SK-N-SH (cell line): ENCODE data around the gene TPRG1. TPM values are rescaled to one million over a fixed set of nuclear protein-coding genes. Genes with fewer than 3 reads are reported as not detected.

Experiments used
- CTCF ChIA-PET: fragments of 300-600, 350-600 bp; formaldehyde crosslinking; extraction: SDS; loops from one replicate; lab custom pipeline; 2021; lab: Yijun Ruan, JAX
- POLR2A ChIA-PET: fragments of 350-600 bp; sonication (Branson Sonifier 250); formaldehyde crosslinking; extraction: SDS; loops from one replicate; lab custom pipeline; 2020; ENCODE audit warnings: antibody characterized with exemption, inconsistent platforms; lab: Yijun Ruan, JAX
- DNase-seq: peaks from one replicate; pipeline ENCODE4 v3.0.0; 2012
- H2AFZ ChIP-seq: fragments of 200-600 bp; sonication (generic); 2 replicates; pipeline ENCODE4 v1.8.1; 2016; ENCODE audit warnings: antibody characterized with exemption, mild to moderate bottlenecking, low read depth
- H3F3A ChIP-seq: fragments of 200-600 bp; sonication (generic); replicated peaks from 2 replicates; pipeline ENCODE3; 2016; ENCODE audit warnings: antibody characterized with exemption, mild to moderate bottlenecking; ENCODE audit not compliant: insufficient read depth
- H3K27ac ChIP-seq, 2 experiments: fragments of 200-500 bp in 1 of 2; fragments of 200-600 bp in 1 of 2; sonication (Bioruptor generic) in 1 of 2; sonication (generic), shearing (Covaris generic) in 1 of 2; 2 replicates each; pipeline versions ENCODE4 v1.5.1 to v1.6.1; 2014 to 2016; ENCODE audit warnings: low read depth in 2 of 2, inconsistent platforms in 1 of 2, low read length in 1 of 2, mild to moderate bottlenecking in 1 of 2, mixed read lengths in 1 of 2
- H3K27me3 ChIP-seq: fragments of 200-600 bp; sonication (generic), shearing (Covaris generic); 2 replicates; pipeline ENCODE4 v1.6.1; 2016; ENCODE audit warnings: mixed run types; ENCODE audit not compliant: insufficient read depth
- H3K36me3 ChIP-seq, 2 experiments: fragments of 200-500 bp in 1 of 2; fragments of 200-600 bp in 1 of 2; sonication (Bioruptor generic) in 1 of 2; sonication (generic) in 1 of 2; replicated peaks in 1 of 2; 2 replicates each; pipeline versions ENCODE3 to v1.5.1; 2014 to 2016; ENCODE audit warnings: low read length in 1 of 2, mild to moderate bottlenecking in 1 of 2; ENCODE audit not compliant: insufficient read depth in 2 of 2, control insufficient read depth in 1 of 2
- H3K4me1 ChIP-seq, 2 experiments: fragments of 200-500 bp in 1 of 2; fragments of 200-600 bp in 1 of 2; sonication (Bioruptor generic) in 1 of 2; sonication (generic), shearing (Covaris generic) in 1 of 2; 2 replicates each; pipeline versions ENCODE4 v1.5.1 to v1.6.1; 2014 to 2016; ENCODE audit warnings: low read depth in 1 of 2, low read length in 1 of 2, mixed run types in 1 of 2; ENCODE audit not compliant: insufficient read depth in 2 of 2, control insufficient read depth in 1 of 2
- H3K4me2 ChIP-seq: fragments of 200-600 bp; sonication (generic), shearing (Covaris generic); 2 replicates; pipeline ENCODE4 v1.6.1; 2017; ENCODE audit warnings: mixed run types
- H3K4me3 ChIP-seq, 2 experiments: fragments of 200-500 bp in 1 of 2; fragments of 200-600 bp in 1 of 2; sonication (Bioruptor generic) in 1 of 2; sonication (generic), shearing (Covaris generic) in 1 of 2; 2 replicates each; pipeline versions ENCODE4 v1.5.1 to v1.8.1; 2014 to 2016; ENCODE audit warnings: low read depth in 2 of 2, inconsistent platforms in 1 of 2, low read length in 1 of 2, mild to moderate bottlenecking in 1 of 2, mixed read lengths in 1 of 2, moderate library complexity in 1 of 2
- H3K79me2 ChIP-seq: fragments of 200-600 bp; sonication (generic); 2 replicates; pipeline ENCODE4 v1.8.1; 2017; ENCODE audit warnings: mild to moderate bottlenecking; ENCODE audit not compliant: insufficient read depth
- H3K9ac ChIP-seq: fragments of 200-600 bp; sonication (generic); 2 replicates; pipeline ENCODE4 v1.6.1; 2017; ENCODE audit warnings: mixed run types
- H3K9me2 ChIP-seq: fragments of 200-600 bp; sonication (generic); 2 replicates; pipeline ENCODE4 v1.6.1; 2017; ENCODE audit warnings: mixed run types
- H3K9me3 ChIP-seq: fragments of 200-600 bp; sonication (generic); 2 replicates; pipeline ENCODE4 v1.6.1; 2017; ENCODE audit warnings: mixed run types, mild to moderate bottlenecking, moderate library complexity
- H4K20me1 ChIP-seq: fragments of 200-600 bp; sonication (generic); 2 replicates; pipeline ENCODE4 v1.6.1; 2017; ENCODE audit warnings: mild to moderate bottlenecking, mixed run types; ENCODE audit not compliant: insufficient read depth
- CHD2 ChIP-seq: fragments of 150-350 bp; IDR thresholded peaks from 2 replicates; pipeline ENCODE4 v1.6.1; 2018; ENCODE audit warnings: low read length; ENCODE audit not compliant: partially characterized antibody
- ELF1 ChIP-seq: IDR thresholded peaks from 2 replicates; pipeline ENCODE4 v1.4.0; 2012
- FOXJ3 ChIP-seq: sonication (generic); formaldehyde crosslinking; IDR thresholded peaks from 2 replicates; pipeline ENCODE4 v1.5.1; 2020; ENCODE audit warnings: mild to moderate bottlenecking, missing genetic modification reagents
- NFIC ChIP-seq: IDR thresholded peaks from 2 replicates; pipeline ENCODE4 v1.4.0; 2012; ENCODE audit warnings: borderline replicate concordance
- POLR2AphosphoS5 ChIP-seq: IDR thresholded peaks from 2 replicates; pipeline ENCODE4 v1.6.1; 2012; ENCODE audit warnings: low read depth, low read length
- RFX5 ChIP-seq: IDR thresholded peaks from 2 replicates; pipeline ENCODE4 v1.6.1; 2012; ENCODE audit warnings: mild to moderate bottlenecking, improper control_type of control experiment, low read length
- TCF12 ChIP-seq: IDR thresholded peaks from 2 replicates; pipeline ENCODE4 v1.4.0; 2012
- WGBS: methylation state at CpG from one replicate; pipeline ENCODE4 v1.1.6; 2017; ENCODE audit warnings: low lambda C conversion rate; 5-methylcytosine and 5-hydroxymethylcytosine counted together
- polyA plus RNA-seq, 3 experiments: library from polyadenylated mRNA; depleted of rRNA; stranded (reverse); fragments of >200 nt; gene quantifications; 2 replicates each; pipeline ENCODE4 v1.2.3, GENCODE V29; 2012
- TF ChIP-seq, protein P1 (sequence below): IDR thresholded peaks from 2 replicates; pipeline ENCODE4 v1.4.0; 2012; ENCODE audit warnings: low read depth
- TF ChIP-seq, protein P2 (sequence below): IDR thresholded peaks from 2 replicates; pipeline ENCODE4; 2012
- TF ChIP-seq, protein P3 (sequence below): fragments of 200-600 bp; sonication (generic); IDR thresholded peaks from 2 replicates; pipeline ENCODE4 v1.6.1; 2017; ENCODE audit warnings: antibody characterized with exemption, mild to moderate bottlenecking, moderate library complexity

TPRG1 gene
- polyA plus RNA-seq, 1 of the 3 experiments (the other 2 are of a cell fraction) = 0.64 TPM

DNA sequence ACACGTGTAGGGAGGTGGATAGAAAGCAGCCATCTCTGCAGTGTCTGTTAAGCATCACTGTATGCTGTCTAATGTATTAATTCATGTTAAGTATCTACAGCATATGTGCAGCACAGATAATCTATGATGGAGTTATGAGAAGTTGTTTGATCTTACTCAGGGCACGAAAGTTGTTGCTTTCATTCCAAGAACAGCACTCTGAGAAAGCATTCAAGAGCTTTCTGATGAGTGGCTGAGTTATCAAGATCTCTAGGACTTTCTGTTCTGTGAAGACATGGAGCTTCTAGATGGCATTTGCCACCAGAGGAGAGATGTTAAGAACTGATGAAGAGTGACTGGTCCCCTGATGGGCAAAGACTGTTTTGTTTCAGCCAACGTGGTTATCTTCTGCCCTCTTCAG is 22.6 kb upstream of the TPRG1 start (continued):
- TF ChIP-seq, protein P1, sequence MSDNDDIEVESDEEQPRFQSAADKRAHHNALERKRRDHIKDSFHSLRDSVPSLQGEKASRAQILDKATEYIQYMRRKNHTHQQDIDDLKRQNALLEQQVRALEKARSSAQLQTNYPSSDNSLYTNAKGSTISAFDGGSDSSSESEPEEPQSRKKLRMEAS = no peak

DNA sequence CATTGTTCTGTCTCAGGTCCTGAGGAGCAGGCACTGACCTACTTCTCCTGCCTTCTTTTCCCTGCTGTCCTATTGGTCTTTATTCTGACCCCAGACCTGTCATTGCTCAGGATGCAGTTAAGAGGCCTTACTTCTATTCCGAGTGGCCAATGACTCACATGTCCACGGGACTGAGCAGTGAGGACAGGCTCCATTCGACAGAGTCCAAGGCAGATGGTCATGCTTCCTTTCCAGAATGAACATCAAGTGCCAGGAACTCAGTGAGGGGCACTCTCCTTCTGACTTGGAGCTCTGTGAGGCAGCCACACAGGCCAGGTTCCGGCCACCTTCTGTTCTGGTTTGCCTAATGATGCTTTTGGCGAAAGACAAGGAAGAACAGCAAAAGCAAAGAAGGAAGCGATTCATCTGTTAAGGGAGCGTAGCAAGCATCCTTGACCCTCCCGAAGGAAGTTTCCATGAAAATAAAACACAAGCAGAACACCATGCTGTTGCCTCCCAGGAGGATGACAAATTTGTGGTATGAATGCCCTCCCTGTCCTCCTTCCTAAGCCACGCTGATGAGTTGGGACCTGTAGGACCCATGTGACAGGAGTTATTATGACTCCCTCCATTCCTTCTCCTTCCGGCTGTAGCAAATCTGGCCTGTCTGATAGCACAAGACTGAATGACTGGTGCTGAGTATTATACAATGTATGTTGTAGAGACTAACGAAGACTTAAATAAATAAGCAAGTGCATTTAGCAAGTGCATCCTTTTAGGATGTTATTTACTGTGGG is 14.4 kb upstream of the TPRG1 start:
- ChIA-PET CTCF (interaction anchor here (1.2 kb wide), 1 partner anchor 1418 kb away, joined by 7 read pairs; no protein-coding TSS in a partner anchor), POLR2A (no interaction called here)
- Histone ChIP-seq H3K79me2 (no peaks in the 10 kb centered on the region), H3K9me3 (no peaks in the 10 kb centered on the region), H3K4me2 (no peak overlapping the region), H2AFZ (no peak overlapping the region), H3K9ac (no peak overlapping the region), H3K36me3 (no peaks in the 10 kb centered on the region), H3K27ac (no peak overlapping the region), H3K4me1 (no peaks in the 10 kb centered on the region), H3K4me3 (no peak overlapping the region), H3K27me3 (peaks cover 7% of the 10 kb centered on the region; the same call in 1 of the 2 replicates), H3F3A (no peaks in the 10 kb centered on the region), H4K20me1 (no peaks in the 10 kb centered on the region), H3K9me2 (no peaks in the 10 kb centered on the region)
- no peak for TF ChIP-seq RFX5
- TF ChIP-seq, protein P2, sequence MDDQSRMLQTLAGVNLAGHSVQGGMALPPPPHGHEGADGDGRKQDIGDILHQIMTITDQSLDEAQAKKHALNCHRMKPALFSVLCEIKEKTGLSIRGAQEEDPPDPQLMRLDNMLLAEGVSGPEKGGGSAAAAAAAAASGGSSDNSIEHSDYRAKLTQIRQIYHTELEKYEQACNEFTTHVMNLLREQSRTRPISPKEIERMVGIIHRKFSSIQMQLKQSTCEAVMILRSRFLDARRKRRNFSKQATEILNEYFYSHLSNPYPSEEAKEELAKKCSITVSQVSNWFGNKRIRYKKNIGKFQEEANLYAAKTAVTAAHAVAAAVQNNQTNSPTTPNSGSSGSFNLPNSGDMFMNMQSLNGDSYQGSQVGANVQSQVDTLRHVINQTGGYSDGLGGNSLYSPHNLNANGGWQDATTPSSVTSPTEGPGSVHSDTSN = no peak
- TF ChIP-seq CHD2 = no peak
- TF ChIP-seq FOXJ3 (CRISPR knock-in tag) = no peak
- no peak for TF ChIP-seq TCF12
- TF ChIP-seq NFIC = no peak
- TF ChIP-seq, protein P1 = no peak
- WGBS = 45% methylated on average over 11 of the region's 11 CpGs
- no peak for DNase-seq

DNA sequence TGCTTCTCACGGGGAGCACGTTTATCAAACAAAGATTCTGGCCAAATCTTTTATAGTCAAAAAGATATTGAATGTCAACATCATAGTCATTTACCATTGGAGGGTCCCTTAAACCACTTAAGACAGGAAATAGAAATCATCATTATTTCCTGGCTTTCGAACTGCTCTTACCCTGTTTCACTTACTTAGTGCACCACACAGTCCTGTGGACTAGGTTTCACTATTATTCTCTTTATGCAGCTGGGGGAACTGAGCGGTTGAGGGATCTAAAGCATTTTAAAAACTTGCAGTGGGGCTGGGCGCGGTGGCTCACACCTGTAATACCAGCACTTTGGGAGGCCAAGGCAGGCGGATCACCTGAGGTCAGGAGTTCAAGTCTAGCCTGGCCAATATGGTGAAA is 13.7 kb upstream of the TPRG1 start:
- Histone ChIP-seq H3K27me3 (peaks cover 7% of the 10 kb centered on the region; the same call in 1 of the 2 replicates), H3K36me3 (no peaks in the 10 kb centered on the region), H3K9me2 (no peaks in the 10 kb centered on the region)
- TF ChIP-seq FOXJ3 (CRISPR knock-in tag) (no peak), POLR2AphosphoS5 (no peak), ELF1 (no peak)
- TF ChIP-seq, protein P3, sequence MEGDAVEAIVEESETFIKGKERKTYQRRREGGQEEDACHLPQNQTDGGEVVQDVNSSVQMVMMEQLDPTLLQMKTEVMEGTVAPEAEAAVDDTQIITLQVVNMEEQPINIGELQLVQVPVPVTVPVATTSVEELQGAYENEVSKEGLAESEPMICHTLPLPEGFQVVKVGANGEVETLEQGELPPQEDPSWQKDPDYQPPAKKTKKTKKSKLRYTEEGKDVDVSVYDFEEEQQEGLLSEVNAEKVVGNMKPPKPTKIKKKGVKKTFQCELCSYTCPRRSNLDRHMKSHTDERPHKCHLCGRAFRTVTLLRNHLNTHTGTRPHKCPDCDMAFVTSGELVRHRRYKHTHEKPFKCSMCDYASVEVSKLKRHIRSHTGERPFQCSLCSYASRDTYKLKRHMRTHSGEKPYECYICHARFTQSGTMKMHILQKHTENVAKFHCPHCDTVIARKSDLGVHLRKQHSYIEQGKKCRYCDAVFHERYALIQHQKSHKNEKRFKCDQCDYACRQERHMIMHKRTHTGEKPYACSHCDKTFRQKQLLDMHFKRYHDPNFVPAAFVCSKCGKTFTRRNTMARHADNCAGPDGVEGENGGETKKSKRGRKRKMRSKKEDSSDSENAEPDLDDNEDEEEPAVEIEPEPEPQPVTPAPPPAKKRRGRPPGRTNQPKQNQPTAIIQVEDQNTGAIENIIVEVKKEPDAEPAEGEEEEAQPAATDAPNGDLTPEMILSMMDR = no peak
- TF ChIP-seq, all 33 proteins: peak for 0
- H3K27ac ChIP-seq = no peak overlapping the region
- H3K4me2 ChIP-seq = no peak overlapping the region
- no peaks in the 10 kb centered on the region for H3K79me2 ChIP-seq
- DNase-seq = no peak
- 25% methylated on average over 7 of the region's 7 CpGs for WGBS
- H3K9ac ChIP-seq = no peak overlapping the region
- H3F3A ChIP-seq = no peaks in the 10 kb centered on the region
- H3K9me3 ChIP-seq = no peaks in the 10 kb centered on the region
- no peaks in the 10 kb centered on the region for H3K4me1 ChIP-seq
- POLR2A ChIA-PET = no interaction called here
- no peak overlapping the region for H3K4me3 ChIP-seq
- H2AFZ ChIP-seq = no peak overlapping the region
- CTCF ChIA-PET = interaction anchor here (1.0 kb wide), 1 partner anchor 9 kb away, joined by 4 read pairs; no protein-coding TSS in a partner anchor
- no peaks in the 10 kb centered on the region for H4K20me1 ChIP-seq
